GM18951 (cell line): ENCODE measurements around the gene AKAP13.

Source experiments
- POLR2A ChIP-seq: IDR thresholded peaks from 4 replicates; pipeline ENCODE4 v1.6.1; 2011; ENCODE audit warnings: mild to moderate bottlenecking; ENCODE audit not compliant: insufficient read length, insufficient read depth; ENCODE audit errors: extremely low read depth
- in situ Hi-C: fragments of 300-500 bp; cut with MboI; formaldehyde crosslinking; loops from one replicate; pipeline ENCODE4 v1.12.0; 2022; ENCODE audit warnings: low sequenced_read_pairs, mixed read lengths, inconsistent platforms; ENCODE audit not compliant: unreplicated experiment

AKAP13 gene

DNA sequence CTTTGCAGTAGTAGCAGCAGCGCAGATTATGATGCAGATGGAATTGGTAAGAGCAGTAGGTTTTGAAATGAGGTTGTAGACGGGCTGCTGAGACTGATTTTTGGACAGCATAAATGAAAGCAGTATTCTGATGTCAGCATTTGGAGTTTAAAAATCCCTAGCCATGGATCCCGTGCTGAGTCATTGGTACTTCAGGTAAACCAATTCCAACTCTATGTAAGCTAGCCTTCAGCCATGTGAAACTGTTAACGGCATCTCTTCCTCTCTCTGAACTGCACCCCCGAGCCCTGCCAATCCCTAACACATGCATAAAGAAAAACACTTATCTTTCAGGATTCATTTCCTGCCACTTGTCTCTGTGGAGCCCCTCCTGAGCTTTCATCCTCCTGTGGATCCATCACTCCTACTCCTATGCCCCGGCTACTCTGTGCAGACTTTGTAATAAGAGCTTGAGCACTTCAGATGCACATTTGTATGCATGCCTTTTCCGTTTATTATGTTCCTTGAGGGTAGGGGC, 119.0 kb downstream of the AKAP13 start:
- no peak for TF ChIP-seq POLR2A
- in situ Hi-C loops, result loop anchor here (25.0 kb wide), 1 partner anchor 338 kb away; no protein-coding TSS in a partner anchor

DNA sequence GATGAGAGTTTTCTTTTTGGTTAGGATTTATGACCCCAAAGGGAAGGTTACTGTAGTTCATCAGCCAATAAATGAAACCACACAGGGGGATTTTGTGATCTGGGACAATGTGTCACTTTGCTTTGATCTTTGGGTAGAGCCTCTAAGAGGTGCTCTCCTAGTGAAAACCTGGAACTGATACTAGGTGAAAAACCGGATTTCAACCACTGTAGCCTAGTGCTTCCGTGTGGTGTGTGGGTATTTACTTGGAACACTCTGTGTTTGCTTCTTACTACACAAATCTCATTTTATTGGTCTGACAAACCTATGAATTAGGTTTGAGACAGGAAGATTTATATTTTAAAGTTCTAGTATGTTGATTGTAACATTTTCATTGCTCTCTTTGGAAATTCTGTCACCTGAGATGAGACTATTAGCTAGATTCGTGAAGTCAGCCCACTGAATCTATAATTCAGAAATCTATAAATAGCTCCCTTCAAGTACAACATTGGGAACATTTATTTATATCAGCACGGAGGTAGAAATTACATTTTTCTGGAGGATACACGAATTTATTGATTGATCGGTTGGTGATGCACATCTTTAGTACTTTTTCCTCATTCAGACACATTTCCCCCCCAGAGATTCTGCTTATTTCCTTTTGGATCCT, 119.8 kb downstream of the AKAP13 start:
- in situ Hi-C loops, result no loop called here

DNA sequence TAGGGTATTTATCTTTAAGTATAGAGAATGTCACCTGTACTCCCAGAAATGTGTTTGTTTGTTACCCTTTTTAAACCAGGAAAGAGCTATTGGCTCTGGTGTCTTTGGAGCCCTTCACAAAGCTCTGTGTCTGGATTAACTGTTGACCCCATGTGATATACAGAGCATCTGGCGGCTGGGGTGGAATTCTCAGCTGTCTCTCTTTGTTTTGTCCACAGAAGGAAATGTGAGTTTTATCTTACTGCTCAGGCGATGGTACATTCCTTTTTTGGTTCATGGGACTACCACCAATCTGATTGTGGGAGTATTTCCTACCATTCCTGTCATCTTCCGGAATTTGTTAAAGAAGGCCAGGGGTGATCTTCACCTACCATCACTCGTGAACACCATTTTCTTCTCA, 120.3 kb downstream of the AKAP13 start:
- in situ Hi-C loops, result no loop called here
- no peak for TF ChIP-seq POLR2A

More for the DNA sequence above, 119.8 kb downstream of the AKAP13 start:
- no peak for TF ChIP-seq POLR2A

DNA sequence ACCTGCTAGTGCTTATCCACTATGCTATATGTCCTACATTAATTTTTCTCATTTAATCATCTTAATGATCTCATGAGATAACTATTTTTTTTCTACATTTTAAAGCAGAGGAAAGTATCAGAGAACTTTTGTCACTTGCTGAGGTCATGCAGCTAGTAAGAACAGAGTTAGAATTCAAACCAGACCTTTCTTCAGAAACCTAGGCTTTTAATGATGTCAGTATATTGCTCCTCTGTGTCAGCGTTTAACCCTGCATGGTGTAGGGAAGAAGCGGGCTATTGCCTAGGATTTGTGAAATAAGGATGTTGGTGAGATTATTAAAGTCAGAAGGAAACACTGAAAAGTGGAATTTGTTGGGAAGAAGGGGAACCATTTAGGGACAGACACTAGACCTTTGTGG, 121.2 kb downstream of the AKAP13 start:
- TF ChIP-seq POLR2A, result no peak
- in situ Hi-C loops, result no loop called here

DNA sequence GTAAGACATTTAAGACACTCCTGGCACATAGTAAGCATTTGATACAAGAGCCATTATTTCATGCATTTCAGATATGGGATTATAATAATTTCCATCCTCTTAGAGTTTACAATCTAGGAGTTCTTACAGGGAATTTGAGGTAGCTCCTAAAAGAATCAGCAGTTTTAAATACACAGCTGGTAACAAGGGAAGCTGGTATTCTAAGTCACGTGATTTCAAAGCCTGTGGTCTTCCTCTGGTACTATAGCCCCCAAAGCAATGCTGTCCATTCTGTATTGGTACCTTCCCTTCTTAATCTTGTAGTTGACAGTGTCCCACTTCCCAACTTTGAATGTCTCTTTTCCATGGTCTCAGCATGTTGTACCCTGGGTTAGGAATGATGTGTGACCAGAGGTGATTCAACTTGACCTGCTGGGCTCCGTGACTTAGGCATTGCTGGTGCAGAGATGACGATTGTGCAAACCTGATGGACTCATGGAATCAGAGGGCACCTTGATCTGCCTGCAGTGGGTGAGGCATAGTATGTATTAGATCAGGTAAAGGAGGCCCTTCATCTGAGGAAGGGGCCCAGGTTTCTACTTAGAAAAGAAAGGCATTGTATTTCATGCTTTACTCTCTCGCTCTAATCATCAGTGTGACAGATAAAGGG, 122.9 kb downstream of the AKAP13 start:
- in situ Hi-C loops, result no loop called here

DNA sequence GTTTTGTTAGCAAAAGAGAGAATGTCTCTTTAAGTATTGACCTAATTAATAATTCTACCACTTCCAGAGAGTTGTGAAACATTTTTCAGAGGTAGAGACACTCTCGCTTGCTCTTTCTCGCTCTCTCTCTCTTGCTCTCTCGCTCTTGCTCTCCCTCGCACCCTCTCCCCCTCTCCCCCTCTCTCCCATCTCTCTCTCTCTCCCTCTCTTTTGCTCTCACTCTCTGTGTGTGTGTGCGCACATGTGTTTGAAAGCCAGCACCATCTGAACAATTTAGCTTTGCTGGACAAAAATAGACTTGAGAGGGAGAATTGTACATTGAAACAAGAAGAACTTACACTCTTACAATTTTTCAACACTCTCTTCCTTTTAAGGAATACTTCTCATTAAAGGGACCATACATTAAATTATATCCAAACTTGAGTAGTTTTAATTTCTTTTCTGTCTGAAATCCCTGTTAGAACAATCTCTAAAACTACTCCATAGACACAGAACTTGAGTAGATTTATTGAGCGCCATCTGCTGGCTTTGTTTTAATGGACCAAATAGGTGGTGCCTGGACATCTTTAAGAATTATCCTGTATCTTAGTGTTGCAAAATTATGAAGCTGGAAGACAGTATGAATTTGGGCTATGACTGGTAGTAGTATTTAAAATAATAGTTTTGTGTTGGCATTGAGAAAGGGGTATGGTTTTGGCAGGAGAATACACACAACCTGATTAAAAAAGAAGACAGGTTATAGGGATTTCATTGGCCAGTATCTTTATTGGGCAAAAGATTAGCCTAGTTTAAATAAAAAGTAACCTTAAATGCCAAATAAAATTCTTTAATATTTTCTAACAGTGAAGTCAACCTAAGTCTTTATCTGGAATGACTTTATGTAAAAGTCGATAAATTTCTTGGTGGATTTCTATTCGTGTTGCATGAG, 124.6 kb downstream of the AKAP13 start:
- TF ChIP-seq POLR2A, result no peak
- in situ Hi-C loops, result no loop called here

More for the DNA sequence above, 122.9 kb downstream of the AKAP13 start:
- no peak for TF ChIP-seq POLR2A

DNA sequence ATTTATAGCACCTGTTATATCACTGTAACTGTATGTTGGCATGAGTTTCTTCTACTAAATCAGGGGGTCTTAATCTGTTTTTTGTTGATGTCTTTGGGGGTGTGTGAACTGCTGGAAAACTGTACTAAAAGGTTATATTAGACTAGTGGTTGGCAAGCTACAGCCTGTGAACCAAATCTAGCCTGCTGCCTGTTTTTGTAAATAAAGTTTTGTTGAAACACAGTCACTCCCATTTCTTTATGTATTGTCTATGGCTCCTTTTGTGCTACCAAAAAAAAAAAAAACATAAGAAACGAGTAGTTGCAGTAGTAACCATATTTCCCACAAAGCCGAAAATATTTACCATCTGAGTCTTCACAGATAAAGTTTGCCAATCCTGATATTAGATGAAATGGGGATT, 126.7 kb downstream of the AKAP13 start:
- in situ Hi-C loops, result no loop called here
- TF ChIP-seq POLR2A, result no peak

DNA sequence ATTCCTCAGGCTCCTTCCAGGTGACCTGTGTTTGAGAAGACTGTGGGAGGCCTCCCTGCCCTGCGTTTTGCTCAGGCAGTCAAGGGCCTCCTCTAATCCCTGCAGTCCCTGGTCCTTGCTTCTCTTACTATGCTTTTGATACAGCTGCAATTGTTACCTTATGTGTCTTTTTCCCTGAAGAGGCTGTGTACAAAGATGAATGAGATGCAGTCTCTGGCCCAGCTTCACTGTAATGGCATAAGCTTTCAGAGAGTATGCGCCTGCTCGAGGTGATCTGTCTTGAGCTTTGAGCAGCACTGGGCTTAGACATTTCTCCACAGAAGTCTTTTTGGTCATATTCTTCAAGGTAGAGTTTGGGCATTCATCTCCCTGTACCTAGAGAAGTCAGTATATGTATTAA, 129.6 kb downstream of the AKAP13 start:
- TF ChIP-seq POLR2A, result no peak
- in situ Hi-C loops, result no loop called here

DNA sequence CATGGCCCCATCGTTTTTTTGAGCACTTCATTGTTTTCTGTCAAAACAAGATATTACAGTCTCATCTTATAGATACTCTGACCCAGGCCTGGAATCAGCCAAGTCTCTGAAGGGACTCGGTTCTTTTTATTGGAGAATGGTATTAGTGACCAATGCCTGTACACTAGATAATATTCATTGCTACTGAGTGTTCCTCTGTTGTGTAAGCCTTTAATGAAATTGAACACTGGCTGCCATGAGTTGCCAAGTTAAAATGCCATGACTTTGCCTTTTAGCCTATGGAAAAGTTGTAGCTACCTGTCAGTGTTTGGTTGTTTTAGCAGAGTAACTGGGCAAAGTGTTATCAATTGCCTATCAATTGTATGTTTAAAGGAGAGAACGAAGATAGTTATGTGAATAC, 134.0 kb downstream of the AKAP13 start:
- TF ChIP-seq POLR2A, result no peak
- in situ Hi-C loops, result no loop called here

DNA sequence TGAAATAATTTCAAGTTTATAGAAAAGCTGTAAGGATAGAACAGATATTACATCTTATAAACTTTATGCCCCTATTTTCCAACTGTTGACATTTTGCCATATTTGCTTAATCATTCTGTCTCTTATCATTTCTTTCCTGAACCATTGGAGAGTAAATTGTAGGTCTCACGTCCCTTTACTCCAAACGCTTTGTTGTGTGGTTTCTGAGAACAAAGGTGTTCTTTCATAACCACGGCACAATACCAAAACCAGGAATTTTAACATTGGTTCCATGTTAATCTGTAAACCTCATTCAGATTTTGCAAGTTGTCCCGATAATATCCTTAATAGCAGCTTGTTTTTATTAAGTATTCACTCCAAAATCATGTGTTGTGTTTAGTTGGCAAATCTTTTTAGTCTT, 134.8 kb downstream of the AKAP13 start:
- TF ChIP-seq POLR2A, result no peak

DNA sequence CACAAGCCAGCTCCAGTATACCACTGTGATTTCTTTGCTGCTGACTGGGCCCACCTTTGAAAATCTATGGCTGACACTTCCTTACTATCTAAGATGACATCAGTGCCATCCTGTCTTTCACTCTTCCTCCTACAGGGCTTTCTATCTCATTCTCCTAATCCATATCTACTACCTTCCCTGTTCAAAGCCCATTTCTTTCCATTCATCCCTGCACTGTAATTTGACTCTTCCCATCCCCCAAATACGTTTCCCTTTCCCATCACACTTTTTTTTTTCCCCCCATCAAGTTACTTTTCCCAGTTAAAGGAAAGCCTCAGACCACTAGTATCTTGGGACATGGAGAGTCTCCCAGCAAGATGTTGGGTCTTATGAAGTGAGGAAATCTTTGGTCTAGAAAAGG, 136.7 kb downstream of the AKAP13 start:
- in situ Hi-C loops, result no loop called here
- no peak for TF ChIP-seq POLR2A

More for the DNA sequence above, 134.8 kb downstream of the AKAP13 start:
- in situ Hi-C loops, result no loop called here

DNA sequence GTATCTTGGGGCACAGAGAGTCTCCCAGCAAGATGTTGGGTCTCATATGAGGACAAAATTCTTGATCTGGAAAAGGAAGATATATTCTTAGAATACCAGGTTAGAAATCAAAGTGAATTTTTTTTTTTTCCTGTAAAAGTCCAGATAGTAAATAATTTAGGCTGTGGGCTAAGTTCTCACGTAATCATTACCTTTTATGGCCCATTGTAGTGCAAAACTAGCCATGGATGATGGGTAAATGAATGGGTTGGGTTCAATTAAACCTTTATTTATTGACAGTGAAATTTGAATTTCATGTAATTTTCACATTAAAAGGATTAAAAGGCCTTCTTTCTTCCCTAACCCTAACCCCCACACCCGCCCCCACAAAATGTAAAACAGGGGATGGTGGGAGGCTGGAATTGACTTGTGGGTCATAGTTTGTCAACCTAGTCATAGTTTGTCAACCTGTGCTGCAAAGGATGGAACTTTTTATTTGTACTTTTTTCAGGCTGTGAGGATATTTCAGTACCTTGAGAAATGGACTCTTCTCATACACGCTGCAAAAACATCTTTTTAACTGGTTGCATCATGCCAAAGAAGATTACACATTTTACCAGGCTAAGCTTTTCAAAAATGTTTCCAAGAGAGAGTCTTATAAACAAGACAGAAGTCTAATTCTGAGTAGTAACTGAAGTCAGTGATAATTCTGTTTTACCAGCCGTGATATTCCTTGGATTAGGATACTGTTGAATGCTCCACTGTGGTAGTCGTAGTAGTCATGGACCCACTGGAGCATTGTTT, 138.8 kb downstream of the AKAP13 start:
- in situ Hi-C loops, result no loop called here
- TF ChIP-seq POLR2A, result no peak
